ENCODE data around the gene DUSP3. TPM values are rescaled to one million over a fixed set of nuclear protein-coding genes. Genes with fewer than 3 reads are reported as not detected.

DUSP3 gene
- total RNA-seq, 1 experiment from 2014 or later: 16.9 TPM

GRCh38 chr17:43780135-43780534, 1.4 kb upstream of the DUSP3 start, which contains the start of gene CFAP97D1:
Gene CFAP97D1 (plus strand): TSS chr17:43780435. CDS start chr17:43780463, 28 bp downstream.
- Histone ChIP-seq H3K4me1 (ENCODE audit: insufficient read depth, low read length) (no peaks in the 10 kb centered on the region), H4K20me1 (ENCODE audit: control insufficient read depth, insufficient read depth, insufficient read length) (no peaks in the 10 kb centered on the region), H4K91ac (ENCODE audit: insufficient read length, low read depth, low read length) (no peak within 1 kb of the TSS), H3K79me1 (ENCODE audit: insufficient read depth, low read depth, low read length, poor library complexity, severe bottlenecking) (no peaks in the 10 kb centered on the region), H3K27ac (ENCODE audit: insufficient read length, low read depth, low read length) (no peak within 1 kb of the TSS), H3K9ac (ENCODE audit: extremely low read depth, insufficient read length, low read length) (no peak within 1 kb of the TSS), H3K23ac (ENCODE audit: insufficient read length, low read depth, low read length) (no peak within 1 kb of the TSS), H3K23me2 (ENCODE audit: insufficient read length, low read depth, low read length, poor library complexity, severe bottlenecking) (peaks cover 5% of the 10 kb centered on the region), H2AK5ac (ENCODE audit: insufficient read length, low read length) (no peak within 1 kb of the TSS), H2BK20ac (ENCODE audit: low read depth, low read length, poor library complexity, severe bottlenecking) (no peak within 1 kb of the TSS), H3K27me3 (ENCODE audit: insufficient read depth, low read length) (no peaks in the 10 kb centered on the region), H2AFZ (ENCODE audit: low read length) (no peak within 1 kb of the TSS), H3T11ph (ENCODE audit: low read length) (no peak within 1 kb of the TSS), H2BK120ac (ENCODE audit: low read depth, low read length, poor library complexity, severe bottlenecking) (no peak within 1 kb of the TSS), H3K14ac (ENCODE audit: insufficient read depth, low read length) (no peak within 1 kb of the TSS), H2BK12ac (ENCODE audit: insufficient read length, low read depth, low read length) (no peak within 1 kb of the TSS), H2BK15ac (ENCODE audit: low read depth, low read length) (no peak within 1 kb of the TSS), H2BK5ac (ENCODE audit: insufficient read length, low read length) (no peak within 1 kb of the TSS), H3K56ac (ENCODE audit: insufficient read length, low read depth, low read length) (no peak within 1 kb of the TSS), H3K18ac (ENCODE audit: insufficient read length, low read depth, low read length) (no peak within 1 kb of the TSS), H3K4me2 (ENCODE audit: insufficient read depth, insufficient read length, low read length) (peak within 1 kb of the TSS; percentile 50), H3K79me2 (ENCODE audit: insufficient read depth, low read length) (no peaks in the 10 kb centered on the region), H4K5ac (ENCODE audit: insufficient read length, low read depth, low read length) (no peak within 1 kb of the TSS), H3K9me3 (ENCODE audit: control insufficient read depth, low read depth, low read length) (no peaks in the 10 kb centered on the region), H3K4ac (ENCODE audit: low read depth, low read length) (no peak within 1 kb of the TSS), H4K8ac (replicated peaks; ENCODE audit: insufficient read length, low read depth, low read length) (no peak within 1 kb of the TSS)
- Mint-ChIP-seq H3K4me3 (peak within 1 kb of the TSS; percentile 78 to 80), H3K36me3 (ENCODE audit: insufficient read depth in 1 of 3, low read depth in 3 of 3) (peaks cover 0 to 6% (median 0%) of the 10 kb centered on the region in 3 experiments; a peak in 3 of 7 replicates), H3K27me3 (ENCODE audit: low read depth) (peaks cover 31% of the 10 kb centered on the region), H3K4me1 (peaks cover 11 to 12% of the 10 kb centered on the region in 2 experiments), H3K9me3 (no peaks in the 10 kb centered on the region), H3K27ac (no peak within 1 kb of the TSS)
- TF ChIP-seq CTCF (conservative IDR thresholded peaks at IDR 0.05): no peak
- DNase-seq: peak; percentile 32
- no CpG with 5 or more reads among the region's 7 CpGs for WGBS (ENCODE audit: extremely low coverage, insufficient read length, low lambda C conversion rate)
